Common myeloid progenitor, CD34-positive (primary cell): Measurements from ENCODE around the gene SESN3.
"Not testable (repeated sequence)": the region's sequence is repeated elsewhere in the genome, so short reads cannot be mapped to it uniquely, and the experiment has no call there.

Source experiments
- CTCF ChIA-PET: fragments of 350-600 bp; sonication (Branson Sonifier 250); formaldehyde crosslinking; loops from one replicate; lab custom pipeline; 2021; ENCODE audit warnings: antibody characterized with exemption; lab: Charles Lee
- POLR2A ChIA-PET: fragments of 350-600 bp; sonication (Branson Sonifier 250); formaldehyde crosslinking; loops from one replicate; lab custom pipeline; 2021; ENCODE audit warnings: antibody characterized with exemption; lab: Charles Lee
- DNase-seq, 3 donors: peaks; one replicate each; pipeline versions ENCODE4 v3.0.0 to v3.0.0-alpha.2; 2013
- H3K27ac ChIP-seq, 2 experiments: 1 replicate in 1 of 2; 2 replicates in 1 of 2; pipeline ENCODE4 v1.7.0; 2013; ENCODE audit warnings: inconsistent platforms in 2 of 2, low read length in 2 of 2, mild to moderate bottlenecking in 2 of 2, low read depth in 1 of 2, moderate library complexity in 1 of 2; ENCODE audit not compliant: severe bottlenecking in 2 of 2, insufficient read depth in 1 of 2, poor library complexity in 1 of 2
- H3K27me3 ChIP-seq, 5 experiments: replicated peaks in 2 of 5; 1 replicate in 3 of 5; 2 replicates in 2 of 5; pipeline versions ENCODE4 v1.6.1 to v1.7.0; 2013; ENCODE audit warnings: low read length in 4 of 5, mild to moderate bottlenecking in 2 of 5, moderate library complexity in 2 of 5, inconsistent platforms in 1 of 5; ENCODE audit not compliant: insufficient read depth in 5 of 5, control insufficient read depth in 4 of 5
- H3K36me3 ChIP-seq, 4 experiments: 1 replicate in 2 of 4; 2 replicates in 2 of 4; pipeline versions ENCODE4 v1.6.1 to v1.7.0; 2013; ENCODE audit warnings: low read length in 3 of 4, control low read depth in 1 of 4, mild to moderate bottlenecking in 1 of 4; ENCODE audit not compliant: control insufficient read depth in 4 of 4, insufficient read depth in 4 of 4
- H3K4me1 ChIP-seq, 4 experiments: 1 replicate in 3 of 4; 2 replicates in 1 of 4; pipeline versions ENCODE4 v1.6.1 to v1.7.1; 2013; ENCODE audit warnings: low read length in 3 of 4, mild to moderate bottlenecking in 3 of 4, control low read depth in 1 of 4, inconsistent platforms in 1 of 4, moderate library complexity in 1 of 4; ENCODE audit not compliant: control insufficient read depth in 4 of 4, insufficient read depth in 4 of 4; ENCODE audit errors: control extremely low read depth in 1 of 4
- H3K4me3 ChIP-seq, 7 experiments: 1 replicate in 4 of 7; 2 replicates in 3 of 7; pipeline versions ENCODE4 v1.5.1 to v1.7.0; 2013; ENCODE audit warnings: mild to moderate bottlenecking in 7 of 7, low read length in 6 of 7, moderate library complexity in 6 of 7, inconsistent platforms in 2 of 7, low read depth in 2 of 7, control low read depth in 1 of 7; ENCODE audit not compliant: insufficient read depth in 4 of 7, control insufficient read depth in 1 of 7; ENCODE audit errors: extremely low read depth in 1 of 7
- H3K9me3 ChIP-seq, 5 experiments: 1 replicate in 4 of 5; 2 replicates in 1 of 5; pipeline versions ENCODE4 v1.6.1 to v1.7.1; 2013; ENCODE audit warnings: low read length in 4 of 5, mild to moderate bottlenecking in 2 of 5, inconsistent platforms in 1 of 5, low read depth in 1 of 5, moderate library complexity in 1 of 5; ENCODE audit not compliant: control insufficient read depth in 4 of 5, insufficient read depth in 2 of 5; ENCODE audit errors: control extremely low read depth in 1 of 5
- WGBS: methylation state at CpG from one replicate; pipeline ENCODE4 v1.1.5; 2013; ENCODE audit not compliant: insufficient coverage; 5-methylcytosine and 5-hydroxymethylcytosine counted together

Gene SESN3

GRCh38 chr11:95251896-95252295 lies 20.9 kb upstream of the SESN3 start:
- DNase-seq, H3K9me3 ChIP-seq, H3K36me3 ChIP-seq, H3K4me3 ChIP-seq, POLR2A ChIA-PET, H3K27ac ChIP-seq, H3K27me3 ChIP-seq: not testable (repeated sequence)
- H3K4me1 ChIP-seq, result peaks cover 7 to 33% (median 17%) of the 10 kb centered on the region in 4 experiments
- CTCF ChIA-PET, result interaction anchor here (1.5 kb wide), 1 partner anchor 19 kb away, joined by 5 read pairs; no protein-coding TSS in a partner anchor
- 100% methylated on average over 2 of the region's 6 CpGs for WGBS

GRCh38 chr11:95248666-95249467 lies 17.9 kb upstream of the SESN3 start:
- Histone ChIP-seq H3K27me3 (no peaks in the 10 kb centered on the region), H3K4me1 (peaks cover 1 to 5% (median 2%) of the 10 kb centered on the region in 4 experiments), H3K4me3 (no peak overlapping the region), H3K36me3 (no peaks in the 10 kb centered on the region), H3K9me3 (no peaks in the 10 kb centered on the region), H3K27ac (no peak overlapping the region)
- CTCF ChIA-PET, result interaction anchor here (1.4 to 2.5 kb wide), 2 partner anchors 11 to 14 kb away, joined by 4 to 6 read pairs; no protein-coding TSS in a partner anchor
- WGBS, result 95% methylated on average over 4 of the region's 4 CpGs
- DNase-seq, result no peak
- POLR2A ChIA-PET, result no interaction called here

- 80% methylated on average over 1 of the region's 3 CpGs for WGBS
- no peak for DNase-seq
- Histone ChIP-seq H3K36me3 (no peaks in the 10 kb centered on the region), H3K9me3 (no peaks in the 10 kb centered on the region), H3K4me1 (no peaks in the 10 kb centered on the region), H3K27ac (no peak overlapping the region), H3K4me3 (no peak overlapping the region), H3K27me3 (no peaks in the 10 kb centered on the region)
- ChIA-PET POLR2A (interaction anchor here (0.6 kb wide), 1 partner anchor 292 kb away, joined by 4 read pairs; no protein-coding TSS in a partner anchor), CTCF (interaction anchor here (0.7 kb wide), 2 partner anchors 205 to 527 kb away, joined by 3 read pairs; no protein-coding TSS in a partner anchor)
These were observed 16.9 kb upstream of the SESN3 start for GRCh38 chr11:95247883-95248282.

- Histone ChIP-seq H3K4me3 (no peak overlapping the region), H3K27ac (no peak overlapping the region), H3K36me3 (no peaks in the 10 kb centered on the region), H3K9me3 (no peaks in the 10 kb centered on the region), H3K27me3 (no peaks in the 10 kb centered on the region), H3K4me1 (peaks cover 0 to 2% (median 0%) of the 10 kb centered on the region in 4 experiments)
- POLR2A ChIA-PET, result interaction anchor here (0.6 kb wide), 1 partner anchor 293 kb away, joined by 4 read pairs; no protein-coding TSS in a partner anchor
- DNase-seq, result no peak
- CTCF ChIA-PET, result interaction anchor here (0.7 kb wide), 2 partner anchors 206 to 527 kb away, joined by 3 read pairs; no protein-coding TSS in a partner anchor
- 100% methylated on average over 1 of the region's 1 CpG for WGBS
These were observed 16.2 kb upstream of the SESN3 start for GRCh38 chr11:95247127-95247684.

- Histone ChIP-seq H3K27ac (no peak overlapping the region), H3K36me3 (no peaks in the 10 kb centered on the region), H3K4me3 (no peak overlapping the region), H3K4me1 (peaks cover 0 to 6% (median 3%) of the 10 kb centered on the region in 4 experiments), H3K9me3 (no peaks in the 10 kb centered on the region), H3K27me3 (no peaks in the 10 kb centered on the region)
- DNase-seq, result no peak
- CTCF ChIA-PET, result interaction anchor here (1.0 kb wide), 1 partner anchor 9 kb away, joined by 4 read pairs; no protein-coding TSS in a partner anchor
- 100% methylated on average over 1 of the region's 1 CpG for WGBS
- POLR2A ChIA-PET, result no interaction called here
These were observed 14.6 kb upstream of the SESN3 start for GRCh38 chr11:95245581-95245980.

DNA sequence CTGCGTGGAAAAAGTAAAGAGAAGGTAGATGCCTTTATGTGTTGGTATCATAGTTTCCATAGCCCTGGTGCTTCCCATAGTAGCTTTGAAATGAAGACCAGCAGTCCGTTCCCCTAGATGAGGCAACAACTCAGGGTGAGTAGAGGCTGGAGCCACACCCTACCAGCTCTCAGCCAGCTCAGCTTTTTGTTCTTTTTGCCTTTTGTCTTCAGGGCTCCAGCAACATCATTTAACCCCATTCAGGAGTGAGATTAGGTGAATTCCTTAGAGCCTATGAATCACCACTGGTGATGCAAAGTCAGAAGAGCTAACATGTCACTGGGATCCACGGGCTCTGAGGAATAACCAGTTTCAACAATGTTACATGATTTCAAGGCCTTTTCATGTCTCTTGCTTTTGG lies 14.0 kb upstream of the SESN3 start:
- 100% methylated on average over 2 of the region's 3 CpGs for WGBS
- ChIA-PET CTCF (interaction anchor here (1.0 to 1.3 kb wide), 2 partner anchors 9 to 12 kb away, joined by 3 to 4 read pairs; no protein-coding TSS in a partner anchor), POLR2A (no interaction called here)
- H3K4me1 ChIP-seq, result peaks cover 0 to 6% (median 3%) of the 10 kb centered on the region in 4 experiments
- H3K27me3 ChIP-seq, result no peaks in the 10 kb centered on the region
- no peak overlapping the region for H3K4me3 ChIP-seq
- DNase-seq, result no peak
- no peaks in the 10 kb centered on the region for H3K9me3 ChIP-seq
- H3K36me3 ChIP-seq, result no peaks in the 10 kb centered on the region
- no peak overlapping the region for H3K27ac ChIP-seq
